Gastroesophageal sphincter (tissue), 3 donors: ENCODE results near the gene TRAPPC3.

Experiments used
- EP300 ChIP-seq: sonication (generic); formaldehyde crosslinking; IDR thresholded peaks from one replicate; pipeline ENCODE4 v1.6.1; 2017; ENCODE audit warnings: antibody characterized with exemption, mild to moderate bottlenecking
- POLR2A ChIP-seq, 2 donors: fragments of 450-650 bp; IDR thresholded peaks; one replicate each; pipeline ENCODE4 v1.6.1; 2017; ENCODE audit warnings: antibody characterized with exemption in 2 of 2, mild to moderate bottlenecking in 2 of 2, moderate library complexity in 1 of 2
- POLR2AphosphoS5 ChIP-seq: sonication (generic); formaldehyde crosslinking; IDR thresholded peaks from one replicate; pipeline ENCODE4 v1.6.1; 2017; ENCODE audit warnings: antibody characterized with exemption
- TF ChIP-seq, protein P1 (sequence below), 4 experiments: fragments of 200-600 bp in 2 of 4; fragments of 450-650 bp in 2 of 4; sonication (generic) in 1 of 4; IDR thresholded peaks; one replicate each; pipeline ENCODE4 v1.5.1; 2017 to 2019; ENCODE audit warnings: antibody characterized with exemption in 4 of 4, mild to moderate bottlenecking in 2 of 4, moderate library complexity in 2 of 4

GRCh38 chr1:36137226-36137625, 12.1 kb downstream of the TRAPPC3 start:
- TF ChIP-seq, protein P1, sequence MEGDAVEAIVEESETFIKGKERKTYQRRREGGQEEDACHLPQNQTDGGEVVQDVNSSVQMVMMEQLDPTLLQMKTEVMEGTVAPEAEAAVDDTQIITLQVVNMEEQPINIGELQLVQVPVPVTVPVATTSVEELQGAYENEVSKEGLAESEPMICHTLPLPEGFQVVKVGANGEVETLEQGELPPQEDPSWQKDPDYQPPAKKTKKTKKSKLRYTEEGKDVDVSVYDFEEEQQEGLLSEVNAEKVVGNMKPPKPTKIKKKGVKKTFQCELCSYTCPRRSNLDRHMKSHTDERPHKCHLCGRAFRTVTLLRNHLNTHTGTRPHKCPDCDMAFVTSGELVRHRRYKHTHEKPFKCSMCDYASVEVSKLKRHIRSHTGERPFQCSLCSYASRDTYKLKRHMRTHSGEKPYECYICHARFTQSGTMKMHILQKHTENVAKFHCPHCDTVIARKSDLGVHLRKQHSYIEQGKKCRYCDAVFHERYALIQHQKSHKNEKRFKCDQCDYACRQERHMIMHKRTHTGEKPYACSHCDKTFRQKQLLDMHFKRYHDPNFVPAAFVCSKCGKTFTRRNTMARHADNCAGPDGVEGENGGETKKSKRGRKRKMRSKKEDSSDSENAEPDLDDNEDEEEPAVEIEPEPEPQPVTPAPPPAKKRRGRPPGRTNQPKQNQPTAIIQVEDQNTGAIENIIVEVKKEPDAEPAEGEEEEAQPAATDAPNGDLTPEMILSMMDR (IDR thresholded peaks at IDR 0.05), result no peak
- TF ChIP-seq POLR2A (IDR thresholded peaks at IDR 0.05) (no peak), EP300 (no peak), POLR2AphosphoS5 (peak; percentile 5)
